Vagina (tissue), 2 donors: Measurements from ENCODE around the gene MCOLN1.

Experiments used
- POLR2A ChIP-seq, 2 donors: fragments of 450-650 bp; IDR thresholded peaks; one replicate each; pipeline ENCODE4 v1.6.1; 2017; ENCODE audit warnings: antibody characterized with exemption in 2 of 2, mild to moderate bottlenecking in 2 of 2, moderate library complexity in 2 of 2
- POLR2AphosphoS5 ChIP-seq, 2 donors: sonication (generic); formaldehyde crosslinking; IDR thresholded peaks; one replicate each; pipeline ENCODE4 v1.9.0; 2017; ENCODE audit warnings: antibody characterized with exemption in 2 of 2, mild to moderate bottlenecking in 2 of 2, low read depth in 1 of 2; ENCODE audit not compliant: insufficient read depth in 1 of 2
- TF ChIP-seq, protein P1 (sequence below), 3 experiments: fragments of 450-650 bp in 2 of 3; fragments of 200-600 bp in 1 of 3; sonication (generic) in 1 of 3; IDR thresholded peaks; one replicate each; pipeline ENCODE4 v1.5.1; 2017 to 2019; ENCODE audit warnings: antibody characterized with exemption in 3 of 3, mild to moderate bottlenecking in 2 of 3, moderate library complexity in 2 of 3

DNA sequence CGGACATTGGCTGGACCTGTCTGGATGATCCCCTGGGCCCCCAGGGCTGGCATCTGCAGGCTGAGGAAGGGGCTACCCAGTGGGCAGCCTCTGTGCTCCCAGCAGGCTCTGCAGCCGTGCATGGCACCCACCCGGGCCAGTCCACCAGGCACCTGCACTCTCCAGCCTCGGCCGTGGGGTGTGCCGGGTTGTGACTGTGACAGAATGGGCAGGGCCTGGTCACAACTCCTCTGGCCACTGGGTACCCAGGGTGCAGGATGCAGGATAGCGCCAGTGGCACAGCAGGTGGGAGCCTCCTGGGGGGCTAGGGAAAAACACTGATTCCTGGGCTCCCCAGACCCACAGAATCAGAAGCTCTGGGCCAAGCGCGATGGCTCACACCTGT, 43.6 kb upstream of the MCOLN1 start:
- TF ChIP-seq, protein P1, sequence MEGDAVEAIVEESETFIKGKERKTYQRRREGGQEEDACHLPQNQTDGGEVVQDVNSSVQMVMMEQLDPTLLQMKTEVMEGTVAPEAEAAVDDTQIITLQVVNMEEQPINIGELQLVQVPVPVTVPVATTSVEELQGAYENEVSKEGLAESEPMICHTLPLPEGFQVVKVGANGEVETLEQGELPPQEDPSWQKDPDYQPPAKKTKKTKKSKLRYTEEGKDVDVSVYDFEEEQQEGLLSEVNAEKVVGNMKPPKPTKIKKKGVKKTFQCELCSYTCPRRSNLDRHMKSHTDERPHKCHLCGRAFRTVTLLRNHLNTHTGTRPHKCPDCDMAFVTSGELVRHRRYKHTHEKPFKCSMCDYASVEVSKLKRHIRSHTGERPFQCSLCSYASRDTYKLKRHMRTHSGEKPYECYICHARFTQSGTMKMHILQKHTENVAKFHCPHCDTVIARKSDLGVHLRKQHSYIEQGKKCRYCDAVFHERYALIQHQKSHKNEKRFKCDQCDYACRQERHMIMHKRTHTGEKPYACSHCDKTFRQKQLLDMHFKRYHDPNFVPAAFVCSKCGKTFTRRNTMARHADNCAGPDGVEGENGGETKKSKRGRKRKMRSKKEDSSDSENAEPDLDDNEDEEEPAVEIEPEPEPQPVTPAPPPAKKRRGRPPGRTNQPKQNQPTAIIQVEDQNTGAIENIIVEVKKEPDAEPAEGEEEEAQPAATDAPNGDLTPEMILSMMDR (IDR thresholded peaks at IDR 0.05): no peak
- no peak for TF ChIP-seq POLR2A (IDR thresholded peaks at IDR 0.05)
- no peak for TF ChIP-seq POLR2AphosphoS5 (IDR thresholded peaks at IDR 0.05; ENCODE audit: insufficient read depth in 1 of 2, low read depth in 1 of 2)
